ENCODE data around the gene STAM. TPM values are rescaled to one million over a fixed set of nuclear protein-coding genes. Genes with fewer than 3 reads are reported as not detected.

The STAM gene
- total and polyA plus RNA-seq, 10 of the 15 experiments (the other 5 are each of a cell fraction or from before 2014, with no cell fraction given) = 8.8 to 15.9 (median 14.4) TPM

GRCh38 chr10:17643755-17644484, at the start of gene STAM (continued):
- TF ChIP-seq ZBTB33 (IDR thresholded peaks at IDR 0.05) (peak; percentile 88; the same call in 1 of the 2 replicates), ZNF207 (IDR thresholded peaks at IDR 0.05; ENCODE audit: borderline replicate concordance) (no peak; the same call in 1 of the 2 replicates), FOXK2 (IDR thresholded peaks at IDR 0.05) (no peak; the same call in 1 of the 2 replicates), CHD2 (IDR thresholded peaks at IDR 0.05; ENCODE audit: borderline replicate concordance, low read depth, low read length) (0 out of 2 replicates have a peak, but pooled peaks have one; percentile 1), SUZ12 (IDR thresholded peaks at IDR 0.05; ENCODE audit: unreplicated experiment) (no peak), CREB1 (IDR thresholded peaks at IDR 0.05; ENCODE audit: low read depth) (peak; percentile 16; the same call in 1 of the 2 replicates), CBFB (IDR thresholded peaks at IDR 0.05; ENCODE audit: low read depth) (peak; percentile 88), BACH1 (IDR thresholded peaks at IDR 0.05; ENCODE audit: borderline replicate concordance) (peak; percentile 74; the same call in 1 of the 2 replicates), NFYA (IDR thresholded peaks at IDR 0.05; ENCODE audit: borderline replicate concordance, low read depth, low read length) (no peak), TCF12 (IDR thresholded peaks at IDR 0.05; ENCODE audit: low read depth, low read length) (peak; percentile 85), WRNIP1 (IDR thresholded peaks at IDR 0.05; ENCODE audit: borderline replicate concordance, low read depth, low read length) (0 out of 2 replicates have a peak, but pooled peaks have one; percentile 13), RBBP5 (conservative IDR thresholded peaks at IDR 0.05) (peak; percentile 72; the same call in 1 of the 2 replicates), POLR2AphosphoS5 (IDR thresholded peaks at IDR 0.05; ENCODE audit: low read length) (peak; percentile 91), GATAD2B (conservative IDR thresholded peaks at IDR 0.05; ENCODE audit: low read depth) (0 out of 2 replicates have a peak, but pooled peaks have one; percentile 52), JUNB (IDR thresholded peaks at IDR 0.05) (no peak), MLLT1 (IDR thresholded peaks at IDR 0.05) (peak; percentile 42; the same call in 1 of the 2 replicates), MYC (IDR thresholded peaks at IDR 0.05; ENCODE audit: insufficient read depth, insufficient read length, insufficient replicate concordance, low read length, severe bottlenecking) (peak; percentile 86), RELB (IDR thresholded peaks at IDR 0.05; ENCODE audit: low read depth) (peak; percentile 93), JUND (IDR thresholded peaks at IDR 0.05; ENCODE audit: low read depth, low read length) (0 out of 2 replicates have a peak, but pooled peaks have one; percentile 13), PBX3 (IDR thresholded peaks at IDR 0.05; ENCODE audit: insufficient replicate concordance, low read depth, low read length) (peak; percentile 14)
